GM19240 (cell line): ENCODE data around the gene AFAP1.
A peak's percentile ranks its signal among the peaks of the same experiment; 100 is the strongest.

Source experiments
- DNase-seq: peaks from one replicate; pipeline ENCODE4 v3.0.0; 2011; ENCODE audit warnings: low spot score; ENCODE audit not compliant: insufficient read length

AFAP1 gene

GRCh38 chr4:7722766-7723387 is 216.8 kb downstream of the AFAP1 start:
- no peak for DNase-seq

DNA sequence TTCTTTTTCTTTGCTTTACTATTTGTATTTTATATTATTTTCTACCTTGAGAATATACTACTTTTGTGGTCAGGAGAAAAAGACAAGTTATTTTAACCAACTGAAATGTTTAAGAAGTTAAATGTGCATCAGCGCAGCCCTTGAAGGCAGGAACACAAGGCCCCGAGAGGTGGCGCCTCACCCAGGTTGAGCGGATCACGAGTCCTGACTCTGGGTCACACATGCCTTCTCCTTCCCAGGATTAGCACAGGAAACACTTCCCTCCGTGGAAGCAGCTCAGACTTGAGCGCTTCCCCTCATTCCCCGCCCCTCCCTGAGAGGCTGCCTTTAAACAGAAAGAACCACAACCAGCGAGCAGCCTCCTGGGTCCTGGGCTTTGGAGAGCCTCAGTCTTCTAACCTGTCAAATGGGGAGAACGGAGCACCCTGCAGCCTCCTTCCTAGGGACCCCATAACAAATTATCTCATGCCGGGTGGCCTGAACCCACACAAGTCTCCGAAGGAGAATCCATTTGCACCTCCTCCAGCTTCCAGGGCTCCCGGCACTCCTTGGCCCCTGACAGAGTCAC is 217.6 kb downstream of the AFAP1 start:
- no peak for DNase-seq

DNA sequence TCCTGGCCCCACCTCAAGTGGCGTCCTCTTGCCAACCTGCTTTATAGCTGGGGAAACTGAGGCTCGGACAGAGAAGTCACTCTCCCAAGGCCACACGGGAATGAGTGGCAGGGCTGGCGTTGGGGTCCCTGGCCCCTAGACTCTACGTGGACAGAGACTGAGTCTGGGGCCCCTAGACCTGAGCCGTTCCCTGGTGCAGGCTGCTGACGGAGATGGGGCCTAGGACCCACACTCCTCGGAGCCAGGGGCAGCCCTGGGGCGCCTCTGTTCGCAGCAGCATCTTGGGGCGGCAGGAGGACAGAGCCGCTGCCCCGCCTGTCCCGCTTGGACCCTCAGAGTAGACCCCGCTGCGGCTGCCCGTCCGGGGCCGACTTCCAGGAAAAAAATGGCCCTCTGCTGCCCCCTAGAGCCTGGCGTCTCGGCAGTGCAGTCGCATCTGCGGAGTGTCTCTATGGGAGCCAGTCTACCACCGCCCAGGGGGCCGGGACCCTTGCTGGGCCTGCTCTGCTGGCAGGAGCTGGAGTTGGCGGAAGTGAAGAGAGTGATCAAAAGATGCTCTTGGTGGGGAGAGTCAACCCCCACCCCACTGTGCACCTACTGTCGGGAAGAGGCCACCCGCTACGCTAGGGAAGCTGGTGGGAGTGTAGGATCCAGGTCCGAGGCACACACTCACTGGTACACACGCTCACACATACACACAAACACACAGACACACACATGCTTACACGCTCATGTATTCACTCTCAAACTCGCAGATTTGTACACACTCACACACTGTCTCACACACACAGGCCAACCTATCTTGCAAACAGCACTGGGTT is 220.1 kb downstream of the AFAP1 start:
- peak; percentile 64 for DNase-seq

GRCh38 chr4:7717946-7718490 is 221.6 kb downstream of the AFAP1 start:
- DNase-seq = no peak

- no peak for DNase-seq
Measured at GRCh38 chr4:7717161-7717560, 222.5 kb downstream of the AFAP1 start.

DNA sequence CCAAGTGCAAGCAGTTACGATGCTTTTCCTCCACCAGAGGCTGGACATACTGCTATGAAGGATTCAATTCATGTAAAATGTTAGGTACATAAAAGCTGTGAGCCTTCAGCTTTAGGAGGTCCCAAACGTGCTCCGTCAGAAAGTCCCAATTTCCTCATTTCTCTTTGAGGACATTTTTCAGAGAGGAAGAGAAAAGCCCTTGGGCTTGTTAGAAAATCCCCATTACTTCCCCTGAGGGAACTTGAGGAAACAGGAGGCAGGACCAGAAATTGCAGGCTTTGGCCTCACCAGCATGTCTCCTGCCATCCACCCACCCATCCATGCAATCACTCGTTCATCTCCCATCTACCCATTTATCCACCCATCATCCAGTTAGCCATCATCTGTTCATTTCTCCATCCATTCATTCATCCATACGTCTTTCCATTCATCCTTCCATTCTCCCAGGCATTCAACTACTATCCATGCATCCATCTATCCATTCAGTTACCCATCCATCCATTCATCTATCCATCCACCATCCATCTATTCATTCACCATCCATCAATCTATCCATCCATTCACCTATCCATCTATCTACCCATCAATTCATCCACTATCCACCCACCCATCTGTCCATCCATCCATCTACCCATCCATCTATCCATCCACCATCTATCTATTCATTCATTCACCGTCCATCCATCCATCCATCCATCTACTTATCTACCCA is 223.5 kb downstream of the AFAP1 start:
- DNase-seq = no peak

DNA sequence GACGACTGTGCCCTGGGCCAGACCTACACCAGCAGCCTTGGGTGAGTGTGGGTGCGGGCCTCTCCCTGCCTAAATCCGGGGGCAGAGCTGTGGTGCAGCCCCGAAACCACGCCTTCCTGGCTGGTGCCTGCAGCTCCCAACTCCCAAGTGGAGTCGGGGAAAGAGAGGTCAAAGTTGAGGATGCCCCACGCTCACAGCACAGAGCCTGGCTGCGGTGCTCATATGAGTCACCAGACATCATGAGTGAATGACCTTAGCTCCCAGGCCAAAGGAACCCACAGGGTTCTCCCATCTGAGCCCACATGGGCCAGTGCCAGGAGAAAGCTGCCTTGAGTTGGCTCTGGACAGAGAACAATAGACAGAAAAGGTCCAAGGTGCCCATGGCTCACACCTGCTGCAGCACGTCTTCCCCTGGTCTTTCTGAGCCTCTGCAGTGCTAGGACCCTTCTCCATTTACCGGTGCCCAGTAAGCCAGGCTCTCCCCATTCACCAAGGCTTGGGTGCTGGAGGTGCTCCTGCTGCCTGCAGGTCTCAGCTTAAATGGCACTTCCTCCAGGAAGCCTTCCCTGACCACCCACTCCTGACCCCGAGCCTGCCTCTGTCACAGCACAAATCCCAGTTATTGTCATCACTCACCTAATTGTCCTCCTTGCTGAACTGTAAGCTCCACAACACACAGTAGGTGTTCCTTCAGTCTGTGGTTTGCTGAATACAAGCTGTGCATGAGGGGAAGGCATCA is 224.2 kb downstream of the AFAP1 start:
- no peak for DNase-seq

DNA sequence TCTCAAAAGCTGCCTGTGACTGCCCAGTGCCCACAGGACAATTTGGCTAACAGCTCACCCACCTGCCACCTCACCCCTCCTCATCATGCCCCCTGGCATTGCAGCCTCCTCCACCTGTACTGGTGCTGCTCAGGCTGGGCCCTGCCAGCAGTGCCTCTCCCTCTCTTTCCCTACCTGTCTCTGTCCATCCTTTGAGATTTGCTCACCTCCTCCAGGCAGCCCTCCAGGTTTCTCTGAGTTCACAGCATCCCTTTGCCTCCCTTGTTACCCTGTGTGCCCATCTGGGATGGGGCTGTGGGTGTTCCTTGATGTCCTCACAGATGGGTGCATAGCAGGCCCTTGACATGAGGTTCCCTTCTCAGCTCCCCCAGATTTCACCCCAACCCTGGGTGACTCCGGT is 224.9 kb downstream of the AFAP1 start:
- DNase-seq = no peak

- DNase-seq = no peak
Measured at GRCh38 chr4:7714176-7714575, 225.5 kb downstream of the AFAP1 start.

GRCh38 chr4:7713757-7714156 is 225.9 kb downstream of the AFAP1 start:
- DNase-seq = no peak

- DNase-seq = no peak
Measured at GRCh38 chr4:7712021-7712671, 227.5 kb downstream of the AFAP1 start.

GRCh38 chr4:7711307-7711963 is 228.2 kb downstream of the AFAP1 start:
- DNase-seq = no peak

- DNase-seq = no peak
Measured at GRCh38 chr4:7710576-7711306, 228.9 kb downstream of the AFAP1 start.

GRCh38 chr4:7710126-7710525 is 229.5 kb downstream of the AFAP1 start:
- DNase-seq = no peak

GRCh38 chr4:7709431-7709830 is 230.2 kb downstream of the AFAP1 start:
- DNase-seq = no peak

DNA sequence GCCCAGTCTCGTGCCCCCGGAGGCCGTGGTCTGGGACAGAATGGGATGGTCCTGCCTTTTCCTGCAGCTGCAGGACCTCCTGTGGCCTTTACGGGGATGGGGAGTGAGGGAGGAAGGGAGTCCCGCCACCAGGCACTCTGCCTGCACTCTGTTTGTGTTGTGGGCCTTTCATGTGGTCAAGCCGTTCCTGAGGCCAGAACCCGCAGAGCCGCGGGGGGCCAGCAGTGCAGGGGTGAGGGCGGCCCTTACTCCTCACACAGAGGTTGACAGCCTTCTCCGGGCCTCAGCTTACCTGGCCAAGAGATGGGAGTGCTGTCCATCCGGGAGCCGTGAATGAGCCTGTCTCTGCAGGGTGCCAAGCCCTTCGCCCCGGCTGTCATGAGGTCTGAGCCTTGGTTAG is 230.7 kb downstream of the AFAP1 start:
- no peak for DNase-seq
